Memory B cell (primary cell): Measurements from ENCODE around the gene TNFRSF19.

Experiments used
- ATAC-seq: fragments of 150-1000 bp; cut with Tn5 transposase; 2 replicates; pipeline ENCODE4 v1.10.0; 2021; ENCODE audit warnings: low read depth, mild to moderate bottlenecking, moderate library complexity
- DNase-seq, 2 donors: peaks; one replicate each; pipeline ENCODE4 v3.0.0; 2022; ENCODE audit warnings: low spot score in 2 of 2
- H3K27ac Mint-ChIP-seq: one replicate; pipeline ENCODE4 v1.8.0; 2022; ENCODE audit warnings: mild to moderate bottlenecking, moderate library complexity, mixed read lengths
- H3K27me3 Mint-ChIP-seq: one replicate; pipeline ENCODE4 v1.8.0; 2022; ENCODE audit warnings: mixed read lengths
- H3K36me3 Mint-ChIP-seq: one replicate; pipeline ENCODE4 v1.8.0; 2022; ENCODE audit warnings: mild to moderate bottlenecking, mixed read lengths
- H3K4me1 Mint-ChIP-seq: one replicate; pipeline ENCODE4 v1.8.0; 2022; ENCODE audit warnings: mixed read lengths
- H3K4me3 Mint-ChIP-seq: one replicate; pipeline ENCODE4 v1.8.0; 2022; ENCODE audit warnings: mild to moderate bottlenecking, moderate library complexity, mixed read lengths
- H3K9me3 Mint-ChIP-seq: one replicate; pipeline ENCODE4 v1.8.0; 2022; ENCODE audit warnings: mixed read lengths

Gene TNFRSF19

GRCh38 chr13:23714672-23715071 is 144.5 kb downstream of the TNFRSF19 start:
- ATAC-seq (no peak), DNase-seq (no peak)
- H3K36me3 Mint-ChIP-seq = peaks cover 14% of the 10 kb centered on the region
- H3K4me1 Mint-ChIP-seq = peaks cover 5% of the 10 kb centered on the region
- H3K27ac Mint-ChIP-seq = no peak overlapping the region
- H3K4me3 Mint-ChIP-seq = no peak overlapping the region
- H3K9me3 Mint-ChIP-seq = peaks cover 12% of the 10 kb centered on the region
- peaks cover 12% of the 10 kb centered on the region for H3K27me3 Mint-ChIP-seq

GRCh38 chr13:23715092-23715761 is 145.0 kb downstream of the TNFRSF19 start:
- peaks cover 5% of the 10 kb centered on the region for H3K4me1 Mint-ChIP-seq
- H3K36me3 Mint-ChIP-seq = peaks cover 14% of the 10 kb centered on the region
- peaks cover 12% of the 10 kb centered on the region for H3K27me3 Mint-ChIP-seq
- no peak overlapping the region for H3K27ac Mint-ChIP-seq
- no peak overlapping the region for H3K4me3 Mint-ChIP-seq
- no peak for DNase-seq
- no peak for ATAC-seq
- H3K9me3 Mint-ChIP-seq = peaks cover 12% of the 10 kb centered on the region

- no peak for ATAC-seq
- Mint-ChIP-seq H3K9me3 (peaks cover 13% of the 10 kb centered on the region), H3K27me3 (peaks cover 12% of the 10 kb centered on the region)
Observed at GRCh38 chr13:23715762-23716235, 145.6 kb downstream of the TNFRSF19 start.

GRCh38 chr13:23716401-23716800 is 146.2 kb downstream of the TNFRSF19 start:
- no peak overlapping the region for H3K27ac Mint-ChIP-seq
- ATAC-seq = no peak

More at GRCh38 chr13:23715762-23716235, 145.6 kb downstream of the TNFRSF19 start:
- Mint-ChIP-seq H3K36me3 (peaks cover 14% of the 10 kb centered on the region), H3K4me3 (no peak overlapping the region), H3K4me1 (peaks cover 5% of the 10 kb centered on the region), H3K27ac (no peak overlapping the region)
- DNase-seq = no peak

GRCh38 chr13:23718996-23719395 is 148.8 kb downstream of the TNFRSF19 start:
- H3K27ac Mint-ChIP-seq = peak overlapping the region; percentile 56
- peaks cover 9% of the 10 kb centered on the region for H3K9me3 Mint-ChIP-seq
- ATAC-seq (no peak), DNase-seq (no peak)
- H3K4me3 Mint-ChIP-seq = no peak overlapping the region
- peaks cover 14% of the 10 kb centered on the region for H3K36me3 Mint-ChIP-seq
- H3K27me3 Mint-ChIP-seq = peaks cover 7% of the 10 kb centered on the region
- H3K4me1 Mint-ChIP-seq = peaks cover 5% of the 10 kb centered on the region

More at GRCh38 chr13:23716401-23716800, 146.2 kb downstream of the TNFRSF19 start:
- no peak for DNase-seq
- peaks cover 5% of the 10 kb centered on the region for H3K4me1 Mint-ChIP-seq
- H3K9me3 Mint-ChIP-seq = peaks cover 14% of the 10 kb centered on the region
- H3K4me3 Mint-ChIP-seq = no peak overlapping the region
- peaks cover 15% of the 10 kb centered on the region for H3K36me3 Mint-ChIP-seq
- peaks cover 12% of the 10 kb centered on the region for H3K27me3 Mint-ChIP-seq

- Mint-ChIP-seq H3K27me3 (no peaks in the 10 kb centered on the region), H3K36me3 (peaks cover 12% of the 10 kb centered on the region), H3K4me3 (no peak overlapping the region), H3K4me1 (no peaks in the 10 kb centered on the region), H3K27ac (no peak overlapping the region), H3K9me3 (peaks cover 4% of the 10 kb centered on the region)
- no peak for ATAC-seq
- DNase-seq = no peak
Observed at GRCh38 chr13:23722726-23723453, 152.7 kb downstream of the TNFRSF19 start.

GRCh38 chr13:23723471-23723870 is 153.3 kb downstream of the TNFRSF19 start:
- ATAC-seq = no peak
- no peak for DNase-seq

GRCh38 chr13:23724196-23724970 is 154.2 kb downstream of the TNFRSF19 start:
- Mint-ChIP-seq H3K27ac (no peak overlapping the region), H3K9me3 (peaks cover 4% of the 10 kb centered on the region), H3K4me3 (no peak overlapping the region), H3K27me3 (no peaks in the 10 kb centered on the region), H3K4me1 (no peaks in the 10 kb centered on the region), H3K36me3 (peaks cover 21% of the 10 kb centered on the region)
- DNase-seq (no peak), ATAC-seq (no peak)

More at GRCh38 chr13:23723471-23723870, 153.3 kb downstream of the TNFRSF19 start:
- peaks cover 4% of the 10 kb centered on the region for H3K9me3 Mint-ChIP-seq
- H3K27ac Mint-ChIP-seq = no peak overlapping the region
- H3K27me3 Mint-ChIP-seq = no peaks in the 10 kb centered on the region
- peaks cover 13% of the 10 kb centered on the region for H3K36me3 Mint-ChIP-seq
- H3K4me1 Mint-ChIP-seq = no peaks in the 10 kb centered on the region
- no peak overlapping the region for H3K4me3 Mint-ChIP-seq
